Tibial nerve (tissue), 4 donors: ENCODE results near the gene IFFO2.

Experiments used
- CTCF ChIP-seq, 5 experiments: fragments of 200-600 bp in 3 of 5; fragments of 450-650 bp in 2 of 5; sonication (generic) in 3 of 5; IDR thresholded peaks; one replicate each; pipeline ENCODE4 v1.5.1; 2016 to 2019; ENCODE audit warnings: antibody characterized with exemption in 5 of 5, mild to moderate bottlenecking in 3 of 5, moderate library complexity in 2 of 5
- EP300 ChIP-seq, 2 donors: sonication (generic); formaldehyde crosslinking; IDR thresholded peaks; one replicate each; pipeline ENCODE4 v1.6.1; 2017; ENCODE audit warnings: antibody characterized with exemption in 2 of 2, mild to moderate bottlenecking in 1 of 2

GRCh38 chr1:18962121-18962721 lies 5.7 kb upstream of the IFFO2 start:
- TF ChIP-seq CTCF (IDR thresholded peaks at IDR 0.05) (no peak), EP300 (IDR thresholded peaks at IDR 0.05) (no peak)
